GM12892 (cell line): ENCODE data around the gene DDX47.
"Not testable (repeated sequence)": the region's sequence is repeated elsewhere in the genome, so short reads cannot be mapped to it uniquely, and the experiment has no call there.

ENCODE experiments used
- DNase-seq: peaks from one replicate; pipeline ENCODE4 v3.0.0; 2011; ENCODE audit not compliant: insufficient read length
- FAIRE-seq: peaks from 2 replicates; lab custom pipeline; 2011; peaks lifted over from hg19 to GRCh38; lab: Jason Lieb, UNC
- POLR2A ChIP-seq: IDR thresholded peaks from 2 replicates; pipeline ENCODE4 v1.6.1; 2011; ENCODE audit warnings: low read depth, low read length, control low read depth
- POLR2AphosphoS5 ChIP-seq: IDR thresholded peaks from 2 replicates; pipeline ENCODE4 v1.6.1; 2011; ENCODE audit warnings: low read depth, low read length, control low read depth
- TAF1 ChIP-seq: IDR thresholded peaks from 2 replicates; pipeline ENCODE4 v1.6.1; 2011; ENCODE audit warnings: low read depth, mild to moderate bottlenecking, control low read depth, low read length, borderline replicate concordance

DDX47 gene

GRCh38 chr12:12812174-12812573 is 972 bp upstream of the DDX47 start:
- no peak for TF ChIP-seq POLR2AphosphoS5
- no peak for TF ChIP-seq TAF1
- TF ChIP-seq POLR2A = no peak
- no peak for DNase-seq
- FAIRE-seq = no peak

- TF ChIP-seq POLR2A (no peak), TAF1 (no peak), POLR2AphosphoS5 (no peak)
- no peak for DNase-seq
- no peak for FAIRE-seq
These were observed 477 bp upstream of the DDX47 start for GRCh38 chr12:12812618-12813119.

GRCh38 chr12:12817616-12818015 is 4.5 kb downstream of the DDX47 start:
- no peak for DNase-seq
- no peak for TF ChIP-seq TAF1
- TF ChIP-seq POLR2A = no peak
- TF ChIP-seq POLR2AphosphoS5 = no peak
- no peak for FAIRE-seq

GRCh38 chr12:12818701-12819100 is 5.6 kb downstream of the DDX47 start:
- FAIRE-seq (no peak), DNase-seq (no peak)
- TF ChIP-seq POLR2AphosphoS5 (no peak), POLR2A (no peak), TAF1 (no peak)

GRCh38 chr12:12819221-12819620 is 6.1 kb downstream of the DDX47 start:
- no peak for FAIRE-seq
- DNase-seq = no peak
- TF ChIP-seq POLR2AphosphoS5 = no peak
- TF ChIP-seq POLR2A = no peak
- TF ChIP-seq TAF1 = no peak

- DNase-seq = no peak
- TF ChIP-seq TAF1 = no peak
- no peak for TF ChIP-seq POLR2AphosphoS5
- no peak for TF ChIP-seq POLR2A
- no peak for FAIRE-seq
These were observed 6.7 kb downstream of the DDX47 start for GRCh38 chr12:12819752-12820311.

GRCh38 chr12:12820376-12820775 is 7.2 kb downstream of the DDX47 start:
- FAIRE-seq, DNase-seq: not testable (repeated sequence)

GRCh38 chr12:12821975-12822374 is 8.8 kb downstream of the DDX47 start:
- TF ChIP-seq POLR2AphosphoS5 (no peak), TAF1 (no peak), POLR2A (no peak)
- DNase-seq (no peak), FAIRE-seq (no peak)

- DNase-seq (no peak), FAIRE-seq (no peak)
- TF ChIP-seq TAF1 (no peak), POLR2AphosphoS5 (no peak), POLR2A (no peak)
These were observed 9.7 kb downstream of the DDX47 start for GRCh38 chr12:12822886-12823285.

- TF ChIP-seq POLR2AphosphoS5 (no peak), TAF1 (no peak), POLR2A (no peak)
- DNase-seq (no peak), FAIRE-seq (no peak)
These were observed 10.2 kb downstream of the DDX47 start for GRCh38 chr12:12823300-12823699.

- no peak for FAIRE-seq
- TF ChIP-seq POLR2A (no peak), POLR2AphosphoS5 (no peak), TAF1 (no peak)
- no peak for DNase-seq
These were observed 10.7 kb downstream of the DDX47 start for GRCh38 chr12:12823811-12824210.

- no peak for FAIRE-seq
- TF ChIP-seq POLR2AphosphoS5 (no peak), TAF1 (no peak), POLR2A (no peak)
- DNase-seq = no peak
These were observed 22.4 kb downstream of the DDX47 start for GRCh38 chr12:12835378-12836146.
